ENCODE data around the gene NUFIP1.

GRCh38 chr13:45007823-45008222 is 18.6 kb upstream of the NUFIP1 start:
- no peak for TF ChIP-seq SUZ12 (IDR thresholded peaks at IDR 0.05; ENCODE audit: extremely low read depth, insufficient read depth, insufficient read length)
- TF ChIP-seq ZNF274 (IDR thresholded peaks at IDR 0.05; ENCODE audit: low read depth, low read length): no peak
- no peak for TF ChIP-seq YY1 (IDR thresholded peaks at IDR 0.05; ENCODE audit: insufficient read depth, insufficient read length)

Data from NT2/D1 (cell line).